HepG2 (cell line): ENCODE results near the gene MAD2L2. TPM values are rescaled to one million over a fixed set of nuclear protein-coding genes. Genes with fewer than 3 reads are reported as not detected.

Experiments
- ATAC-seq: fragments of 200-7000 bp; cut with Tn5 transposase; 3 replicates; pipeline ENCODE4 v1.9.1; 2020; ENCODE audit warnings: mild to moderate bottlenecking, moderate library complexity
- BruUV-seq: library from RNA; stranded (reverse); fragments of 400-500 nt; replicated peaks from 2 replicates; lab custom pipeline; 2021; lab: Mats Ljungman, UMichigan
- CTCF ChIA-PET: fragments of 300-600 bp; formaldehyde crosslinking; extraction: SDS; loops from one replicate; lab custom pipeline; 2021; ENCODE audit warnings: low total read pairs, inconsistent platforms, low intra/inter-chr PET ratio; lab: Yijun Ruan, JAX
- POLR2A ChIA-PET: fragments of 350-600 bp; sonication (Branson Sonifier 250); formaldehyde crosslinking; loops from one replicate; lab custom pipeline; 2020; ENCODE audit warnings: antibody characterized with exemption, inconsistent platforms; lab: Yijun Ruan, JAX
- DNase-seq: peaks from one replicate; pipeline ENCODE4 v3.0.0-alpha.2; 2015; ENCODE audit warnings: low spot score
- FAIRE-seq: peaks from 3 replicates; lab custom pipeline; 2011; peaks lifted over from hg19 to GRCh38; lab: Jason Lieb, UNC
- H2AFZ ChIP-seq: one replicate; pipeline ENCODE4 v1.6.1; 2011; ENCODE audit warnings: low read length, inconsistent platforms
- H3K27ac ChIP-seq: fragments of 300-600 bp; 3 replicates; pipeline ENCODE4 v1.8.0; 2011; ENCODE audit warnings: mixed run types, mild to moderate bottlenecking, mixed read lengths, low read length, inconsistent platforms; ENCODE audit not compliant: insufficient read depth; ENCODE audit errors: extremely low read length
- H3K27me3 ChIP-seq, 2 experiments: fragments of 200-600 bp in 1 of 2; 2 replicates in 1 of 2; 3 replicates in 1 of 2; pipeline versions ENCODE4 v1.6.0 to v1.8.0; 2011; ENCODE audit warnings: low read length in 2 of 2, mild to moderate bottlenecking in 2 of 2, moderate library complexity in 2 of 2, inconsistent platforms in 1 of 2; ENCODE audit not compliant: insufficient read depth in 2 of 2, control insufficient read depth in 1 of 2
- H3K36me3 ChIP-seq, 2 experiments: fragments of 200-600 bp in 1 of 2; replicated peaks in 1 of 2; 2 replicates in 1 of 2; 3 replicates in 1 of 2; pipeline versions ENCODE4 v1.5.1 to v1.8.0; 2011; ENCODE audit warnings: low read length in 2 of 2, inconsistent platforms in 1 of 2; ENCODE audit not compliant: insufficient read depth in 2 of 2, control insufficient read depth in 1 of 2
- H3K4me1 ChIP-seq: 2 replicates; pipeline ENCODE4 v1.5.1; 2012; ENCODE audit warnings: low read length, inconsistent platforms; ENCODE audit not compliant: insufficient read depth
- H3K4me2 ChIP-seq: 2 replicates; pipeline ENCODE4 v1.6.0; 2011; ENCODE audit warnings: low read depth, low read length, inconsistent platforms
- H3K4me3 ChIP-seq, 3 experiments: fragments of 200-600 bp in 1 of 3; sonication (generic), shearing (Covaris generic) in 1 of 3; replicated peaks in 1 of 3; 2 replicates each; pipeline ENCODE4 v1.5.1; 2011 to 2016; ENCODE audit warnings: low read length in 3 of 3, inconsistent platforms in 2 of 3, low read depth in 2 of 3, mild to moderate bottlenecking in 2 of 3, control low read depth in 1 of 3, mixed read lengths in 1 of 3; ENCODE audit not compliant: insufficient read depth in 1 of 3
- H3K79me2 ChIP-seq: one replicate; pipeline ENCODE4 v1.6.1; 2011; ENCODE audit warnings: low read length, inconsistent platforms; ENCODE audit not compliant: insufficient read depth
- H3K9ac ChIP-seq: 2 replicates; pipeline ENCODE4 v1.6.0; 2011; ENCODE audit warnings: mild to moderate bottlenecking, low read depth, low read length, inconsistent platforms; ENCODE audit not compliant: insufficient read depth
- H3K9me3 ChIP-seq: 2 replicates; pipeline ENCODE4 v1.5.1; 2012; ENCODE audit warnings: mild to moderate bottlenecking, low read length
- H4K20me1 ChIP-seq: 2 replicates; pipeline ENCODE4 v1.6.0; 2011; ENCODE audit warnings: inconsistent platforms, mild to moderate bottlenecking, low read length, moderate library complexity; ENCODE audit not compliant: insufficient read depth
- BHLHE40 ChIP-seq: IDR thresholded peaks from 2 replicates; pipeline ENCODE4 v1.6.1; 2011; ENCODE audit warnings: low read length, improper control_type of control experiment
- FOXC1 ChIP-seq: sonication (generic); formaldehyde crosslinking; IDR thresholded peaks from 2 replicates; pipeline ENCODE4 v1.8.0; 2022; ENCODE audit warnings: mild to moderate bottlenecking, missing genetic modification reagents, borderline replicate concordance
- HNF1A ChIP-seq, 2 experiments: sonication (generic) in 1 of 2; formaldehyde crosslinking in 1 of 2; IDR thresholded peaks; 2 replicates each; pipeline versions ENCODE4 v1.4.0 to v1.6.1; 2016 to 2020; ENCODE audit warnings: borderline replicate concordance in 1 of 2, low read depth in 1 of 2, mild to moderate bottlenecking in 1 of 2, missing genetic modification reagents in 1 of 2
- KDM1A ChIP-seq: IDR thresholded peaks from 2 replicates; pipeline ENCODE4 v1.6.1; 2016; ENCODE audit warnings: missing compliant biosample characterization
- PCBP1 ChIP-seq: fragments of 200-400 bp; formaldehyde crosslinking; IDR thresholded peaks from 2 replicates; pipeline ENCODE4 v1.6.1; 2017; ENCODE audit warnings: mild to moderate bottlenecking, low read depth, low read length, borderline replicate concordance
- STAG1 ChIP-seq: sonication (generic); formaldehyde crosslinking; IDR thresholded peaks from 2 replicates; pipeline ENCODE4 v1.4.0; 2020; ENCODE audit warnings: missing genetic modification reagents
- TGIF2 ChIP-seq: IDR thresholded peaks from 2 replicates; pipeline ENCODE4 v1.6.1; 2016; ENCODE audit warnings: control low read depth, missing compliant biosample characterization
- ZBTB10 ChIP-seq: sonication (generic); formaldehyde crosslinking; IDR thresholded peaks from 2 replicates; pipeline ENCODE4 v1.4.0; 2020; ENCODE audit warnings: missing genetic modification reagents, borderline replicate concordance
- ZBTB20 ChIP-seq: sonication (generic); formaldehyde crosslinking; IDR thresholded peaks from 2 replicates; pipeline ENCODE4 v1.8.1; 2023; ENCODE audit warnings: missing genetic modification reagents, low read depth, mild to moderate bottlenecking, borderline replicate concordance
- ZNF317 ChIP-seq: sonication (generic); formaldehyde crosslinking; IDR thresholded peaks from 2 replicates; pipeline ENCODE4 v1.5.0; 2020; ENCODE audit warnings: mild to moderate bottlenecking, missing genetic modification reagents
- ZNF414 ChIP-seq: sonication (generic); formaldehyde crosslinking; IDR thresholded peaks from 2 replicates; pipeline ENCODE4 v1.5.0; 2020; ENCODE audit warnings: missing genetic modification reagents
- ZNF782 ChIP-seq: sonication (generic); formaldehyde crosslinking; IDR thresholded peaks from 2 replicates; pipeline ENCODE4 v1.4.0; 2020; ENCODE audit warnings: missing genetic modification reagents, mild to moderate bottlenecking, borderline replicate concordance
- WGBS: methylation state at CpG from one replicate; pipeline ENCODE4 v1.1.6; 2017; ENCODE audit warnings: low lambda C conversion rate; 5-methylcytosine and 5-hydroxymethylcytosine counted together
- in situ Hi-C: cut with HindIII; loops from 2 replicates; pipeline ENCODE4 v1.10.0; 2017; ENCODE audit warnings: low pct_unique_long_range_greater_than_20kb; ENCODE audit not compliant: extremely low pct_ligation_motif_present
- intact Hi-C: fragments of 100-400 bp; cut with micrococcal nuclease; formaldehyde crosslinking; loops from one replicate; pipeline ENCODE4 v1.10.0; 2022; ENCODE audit not compliant: unreplicated experiment
- polyA plus RNA-seq, 8 experiments: library from polyadenylated mRNA; depleted of rRNA in 3 of 8; stranded (reverse) in 7 of 8; unstranded in 1 of 8; fragments of >200 nt; fragmentation: Illumina TruSeq in 4 of 8; extraction: Trizol in 4 of 8; gene quantifications; 2 replicates each; pipeline versions ENCODE4 v1.2.1 to v1.2.3, GENCODE V29; 2011 to 2016; ENCODE audit warnings: low read depth in 4 of 8, missing spikeins in 1 of 8, mixed read lengths in 1 of 8; ENCODE audit not compliant: insufficient read depth in 1 of 8
- total RNA-seq, 5 experiments: library from RNA; depleted of rRNA; stranded (reverse); fragments of >200 nt; fragmentation: Illumina TruSeq; extraction: Trizol; gene quantifications; 2 replicates each; pipeline ENCODE4 v1.2.3, GENCODE V29; 2016; ENCODE audit warnings: low read depth in 1 of 5

The MAD2L2 gene
- total and polyA plus RNA-seq, 2 of the 13 experiments (the other 11 are each of a cell fraction or from before 2014, with no cell fraction given), result 51.8 to 53.8 TPM

GRCh38 chr1:11653101-11653860 lies 27.7 kb downstream of the MAD2L2 start:
- 2% methylated on average over 10 of the region's 17 CpGs for WGBS
- Histone ChIP-seq H3K4me2 (peak overlapping the region; percentile 84), H3K9me3 (no peaks in the 10 kb centered on the region), H4K20me1 (peaks cover 8% of the 10 kb centered on the region), H3K4me3 (peak overlapping the region; percentile 81 to 89 (median 85)), H3K9ac (peak overlapping the region; percentile 83), H3K36me3 (peaks cover 2 to 11% of the 10 kb centered on the region in 2 experiments; a peak in 3 of 5 replicates), H3K4me1 (peaks cover 67% of the 10 kb centered on the region), H3K79me2 (peaks cover 20% of the 10 kb centered on the region), H3K27ac (peak overlapping the region; percentile 74), H3K27me3 (no peaks in the 10 kb centered on the region), H2AFZ (no peak overlapping the region)
- BruUV-seq, result no TSS peak
- in situ Hi-C loops, result no loop called here
- FAIRE-seq (peak; percentile 85), DNase-seq (peak; percentile 93), ATAC-seq (peak; percentile 90)
- CTCF ChIA-PET, result interaction anchor here (1.0 kb wide), 1 partner anchor 67 kb away, joined by 4 read pairs; no protein-coding TSS in a partner anchor
- intact Hi-C loops, result loop anchor here (5.0 kb wide), 2 partner anchors 64 to 149 kb away; no protein-coding TSS in a partner anchor
- POLR2A ChIA-PET, result interaction anchor here (0.6 to 4.0 kb wide), 21 partner anchors 8 to 577 kb away, joined by 3 to 45 read pairs (median 4); partner anchors contain the start of genes AGTRAP, DISP3, EXOSC10 and FBXO6
- TF ChIP-seq BHLHE40 (0 out of 2 replicates have a peak, but pooled peaks have one; percentile 13), TGIF2 (CRISPR knock-in tag) (peak; percentile 38; the same call in 1 of the 2 replicates), KDM1A (CRISPR knock-in tag) (0 out of 2 replicates have a peak, but pooled peaks have one; percentile 11), FOXC1 (CRISPR knock-in tag) (0 out of 2 replicates have a peak, but pooled peaks have one; percentile 8), PCBP1 (peak; percentile 59; the same call in 1 of the 2 replicates), HNF1A (IDR thresholded peaks at IDR 0.05; ENCODE audit: low read depth) (no peak), HNF1A (CRISPR knock-in tag; IDR thresholded peaks at IDR 0.05; ENCODE audit: borderline replicate concordance) (no peak), ZBTB10 (CRISPR knock-in tag) (no peak), ZNF782 (CRISPR knock-in tag) (no peak), STAG1 (CRISPR knock-in tag) (peak; percentile 40), ZBTB20 (CRISPR knock-in tag) (peak; percentile 68; the same call in 1 of the 2 replicates), ZNF317 (CRISPR knock-in tag) (peak; percentile 24; the same call in 1 of the 2 replicates), ZNF414 (CRISPR knock-in tag) (no peak)
